NCI-H446 treated with DMSO at 0.1 percent for 48 hours (cell line): Measurements from ENCODE around the gene EVA1B.

Source experiments
- DNase-seq: peaks from one replicate; lab custom pipeline; 2025; lab: John Stamatoyannopoulos, UW

EVA1B gene

GRCh38 chr1:36279110-36279788 lies 44.2 kb downstream of the EVA1B start:
- DNase-seq = peak; percentile 35

- no peak for DNase-seq
These were observed 46.8 kb downstream of the EVA1B start for GRCh38 chr1:36276688-36277087.

- DNase-seq = no peak
These were observed 49.2 kb downstream of the EVA1B start for GRCh38 chr1:36274201-36274600.

GRCh38 chr1:36273024-36273423 lies 50.4 kb downstream of the EVA1B start:
- no peak for DNase-seq
